Stimulated activated CD8-positive, alpha-beta memory T cell treated with anti-CD3 and anti-CD28 coated beads, Interleukin-7, amount 100 ng/mL, for 1 hour (primary cell): ENCODE measurements around the gene IDH2.
"Not testable (repeated sequence)": the region's sequence is repeated elsewhere in the genome, so short reads cannot be mapped to it uniquely, and the experiment has no call there.

ENCODE experiments used
- DNase-seq, 2 donors: peaks; one replicate each; pipeline ENCODE4 v3.0.0-alpha.2; 2020; ENCODE audit warnings: low read depth in 2 of 2

IDH2 gene

DNA sequence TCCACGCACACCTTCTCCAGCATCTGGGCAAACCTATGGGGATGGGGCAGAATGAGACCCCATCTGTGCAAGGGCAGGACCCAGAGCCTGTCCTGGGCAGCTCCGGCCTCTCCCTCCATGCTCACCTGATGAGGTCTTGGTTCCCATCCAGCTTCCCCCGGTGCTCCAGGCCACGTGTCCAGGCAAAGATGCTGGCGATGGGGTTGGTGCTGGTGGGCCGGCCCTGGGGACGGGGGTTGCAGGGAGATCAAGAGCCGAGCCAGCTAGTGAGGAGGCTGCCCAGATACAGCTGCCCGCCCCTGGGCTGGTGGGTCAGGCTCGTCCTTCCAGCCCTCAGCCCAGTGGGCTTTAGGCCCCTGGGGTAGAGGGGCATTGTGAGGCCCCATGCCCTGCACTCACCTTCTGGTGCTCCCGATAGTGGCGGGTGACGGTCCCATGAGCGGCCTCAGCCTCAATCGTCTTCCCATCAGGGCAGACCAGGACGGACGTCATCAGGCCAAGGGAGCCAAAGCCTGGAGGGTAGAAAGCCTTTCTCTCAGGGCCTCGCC lies 17.3 kb downstream of the IDH2 start:
- DNase-seq = no peak

GRCh38 chr15:90083954-90084607 lies 18.2 kb downstream of the IDH2 start:
- DNase-seq = no peak

DNA sequence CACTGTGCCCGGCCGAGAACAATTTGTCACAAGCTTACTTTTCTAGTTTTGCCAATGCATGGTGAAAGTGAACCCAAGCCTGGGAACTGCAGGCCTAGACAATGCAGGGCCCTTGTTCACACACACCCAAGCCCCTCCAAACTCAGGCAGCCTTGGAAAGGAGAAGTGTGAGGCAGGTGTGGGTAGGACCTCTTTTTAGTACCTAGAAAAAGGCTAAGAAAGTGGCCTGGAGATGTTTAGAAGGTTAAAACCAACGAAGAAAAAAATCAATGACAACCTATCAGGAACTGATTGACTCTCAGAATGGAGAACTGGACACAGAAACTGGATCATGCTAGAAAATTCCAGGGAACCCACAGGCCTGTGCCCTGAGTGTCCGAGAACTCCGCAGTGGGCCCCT lies 18.8 kb downstream of the IDH2 start:
- DNase-seq = no peak

- no peak for DNase-seq
Observed at GRCh38 chr15:90082140-90082715, 20.0 kb downstream of the IDH2 start.

- DNase-seq = no peak
Observed at GRCh38 chr15:90080818-90081393, 21.4 kb downstream of the IDH2 start.

DNA sequence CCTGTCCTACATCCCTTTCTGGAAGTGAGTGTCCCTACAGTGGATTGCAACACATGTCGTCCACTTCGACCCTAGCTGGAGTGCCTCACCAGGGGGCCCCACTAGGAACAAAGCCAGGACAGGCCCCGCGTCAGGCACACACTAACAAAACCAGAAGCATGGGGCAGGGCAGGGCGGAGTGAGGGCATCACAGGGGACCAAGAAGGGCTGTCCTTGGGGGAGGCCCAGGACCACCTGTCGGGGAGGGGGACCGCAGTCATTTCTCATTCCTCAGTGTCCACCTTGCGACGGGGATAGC lies 21.9 kb downstream of the IDH2 start:
- DNase-seq = no peak

GRCh38 chr15:90079619-90080457 lies 22.4 kb downstream of the IDH2 start:
- no peak for DNase-seq

DNA sequence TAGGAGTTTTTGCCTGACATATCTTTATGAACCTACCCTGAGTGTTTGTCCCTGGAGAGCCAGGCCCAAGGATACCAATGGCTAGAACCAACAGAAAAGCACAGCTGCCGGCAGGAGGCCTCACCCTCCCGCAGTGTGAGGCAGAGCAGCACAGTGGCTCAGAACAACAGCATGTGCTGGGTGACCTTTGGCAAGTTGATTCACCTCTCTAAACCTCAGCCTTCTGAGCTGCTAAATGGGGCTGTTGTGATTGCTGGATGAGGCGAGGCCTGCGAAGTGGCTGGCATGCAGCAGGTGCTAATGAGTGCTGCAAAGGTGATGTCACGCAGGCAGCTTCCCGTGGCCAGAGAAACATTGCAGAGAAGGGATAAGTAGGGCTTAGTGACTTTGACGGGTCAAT lies 23.3 kb downstream of the IDH2 start:
- DNase-seq = no peak

DNA sequence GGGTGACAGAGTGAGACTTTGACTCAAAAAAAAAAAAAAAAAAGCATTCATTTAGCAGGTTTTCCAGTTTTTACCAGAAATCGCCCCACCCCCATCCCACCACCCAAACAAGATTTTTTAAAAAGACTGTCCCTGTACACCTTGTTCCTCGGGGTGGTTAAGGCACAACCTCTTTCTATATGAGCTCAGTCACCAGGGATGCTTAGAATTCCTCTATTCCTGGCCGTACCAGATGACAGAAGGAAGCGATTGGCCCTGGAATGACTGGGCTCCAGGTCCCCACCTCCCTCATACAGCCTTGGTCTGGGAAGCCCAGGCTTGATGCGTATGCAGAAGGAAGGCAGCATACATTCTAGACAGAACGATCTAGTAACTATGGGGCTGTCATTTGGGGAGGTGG lies 25.6 kb downstream of the IDH2 start:
- DNase-seq = no peak

DNA sequence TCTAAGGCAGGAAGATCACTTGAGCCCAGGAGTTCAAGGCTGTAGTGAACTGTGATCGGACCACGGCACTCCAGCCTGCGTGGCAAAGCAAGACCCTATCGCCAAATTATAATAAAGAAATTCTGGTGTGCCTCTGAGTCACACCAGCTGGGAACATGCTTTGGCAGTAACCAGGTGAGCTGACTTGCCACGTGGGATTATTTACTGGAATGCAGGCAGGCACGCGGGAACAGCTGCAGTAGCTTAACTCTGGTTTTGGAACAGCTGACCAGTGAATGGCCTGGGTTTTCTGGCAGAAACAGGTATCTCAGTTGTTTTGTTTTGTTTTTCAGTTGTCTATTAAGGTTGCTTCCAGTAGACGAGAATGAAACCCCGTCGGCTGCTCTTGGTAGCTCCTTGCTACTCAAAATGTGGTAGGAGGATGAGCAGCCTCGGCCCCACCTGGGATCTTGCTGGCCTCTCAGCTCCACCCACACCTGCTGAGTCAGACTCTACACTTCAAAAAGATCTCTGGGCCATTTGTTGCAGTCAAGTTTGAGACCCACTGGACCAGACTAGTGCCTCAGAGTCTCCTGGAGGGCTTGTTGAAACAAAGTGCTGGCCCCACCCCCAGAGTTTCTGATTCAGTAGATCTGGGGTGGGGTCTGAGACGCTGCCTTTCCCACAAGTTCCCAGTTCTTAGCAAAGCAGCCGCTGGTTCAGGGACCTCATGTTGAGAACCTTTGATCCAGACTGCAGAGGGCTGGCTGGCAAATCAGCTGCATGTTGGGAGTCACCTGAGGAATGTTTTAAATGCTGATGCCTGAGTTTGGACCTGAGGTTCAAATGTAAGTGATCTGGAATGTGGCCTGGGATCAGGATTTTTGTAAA lies 26.6 kb downstream of the IDH2 start:
- DNase-seq = no peak

DNA sequence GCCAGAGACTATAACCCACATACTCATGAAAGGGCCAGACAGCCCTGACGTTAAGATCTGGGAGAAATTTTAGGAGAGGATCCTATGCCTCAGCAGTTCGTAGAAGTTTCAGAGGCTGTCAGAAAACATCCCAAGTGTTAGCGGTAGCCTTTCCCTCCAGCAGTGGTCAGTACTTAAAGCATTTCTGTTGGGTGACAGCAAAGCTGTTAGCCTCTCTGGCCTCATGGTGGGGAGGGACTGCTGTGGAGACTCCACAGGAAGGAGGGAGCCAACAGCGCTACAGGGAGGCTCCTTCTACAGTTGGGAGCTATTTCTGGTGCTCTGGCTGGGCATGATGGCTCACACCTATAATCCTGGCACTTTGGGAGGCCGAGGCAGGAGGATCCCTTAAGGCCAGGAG lies 27.4 kb downstream of the IDH2 start:
- DNase-seq = no peak

DNA sequence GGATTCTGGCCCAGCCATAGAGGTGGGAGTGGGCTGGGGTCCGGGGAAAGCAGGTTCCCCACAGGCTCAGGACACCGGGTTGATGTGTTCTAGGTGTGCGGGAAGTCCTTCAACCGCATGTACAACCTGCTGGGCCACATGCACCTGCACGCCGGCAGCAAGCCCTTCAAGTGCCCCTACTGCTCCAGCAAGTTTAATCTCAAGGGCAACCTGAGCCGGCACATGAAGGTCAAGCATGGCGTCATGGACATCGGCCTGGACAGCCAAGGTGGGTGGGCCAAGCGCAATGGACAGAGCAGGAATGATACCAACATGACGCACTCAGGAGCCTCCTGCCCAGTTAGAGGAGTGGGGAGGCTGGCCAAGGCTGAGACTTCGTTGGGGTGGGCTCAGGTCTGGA lies 28.2 kb downstream of the IDH2 start:
- no peak for DNase-seq

- no peak for DNase-seq
Observed at GRCh38 chr15:90072978-90073640, 29.2 kb downstream of the IDH2 start.

DNA sequence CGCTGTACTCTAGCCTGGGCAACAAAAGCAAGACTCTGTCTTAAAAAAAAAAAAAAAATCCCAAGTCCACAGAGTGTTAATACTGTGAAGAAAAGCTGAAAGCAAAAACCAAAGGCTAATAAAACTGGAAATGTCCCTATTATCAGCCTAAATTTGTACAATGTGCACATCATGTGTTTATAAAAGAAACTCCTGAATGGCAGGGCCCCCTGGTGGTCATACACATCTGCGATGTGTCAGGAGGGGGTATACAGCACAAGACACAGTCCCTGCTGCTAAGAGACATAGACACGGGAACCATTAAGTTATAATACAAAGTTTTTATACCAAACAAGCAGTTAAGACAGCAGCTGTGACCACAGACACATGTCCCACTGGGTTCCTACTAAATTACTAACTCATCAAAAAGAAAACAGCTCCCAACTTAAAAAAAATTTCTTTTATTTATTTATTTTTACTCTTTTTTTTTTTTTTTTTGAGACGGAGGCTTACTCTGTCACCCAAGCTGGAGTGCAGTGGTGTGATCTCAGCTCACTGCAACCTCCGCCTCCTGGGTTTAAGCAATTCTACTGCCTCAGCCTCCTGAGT lies 31.0 kb downstream of the IDH2 start:
- peak; percentile 58 to 66 for DNase-seq

- not testable (repeated sequence) for DNase-seq
Observed at GRCh38 chr15:90070623-90071022, 31.6 kb downstream of the IDH2 start.

DNA sequence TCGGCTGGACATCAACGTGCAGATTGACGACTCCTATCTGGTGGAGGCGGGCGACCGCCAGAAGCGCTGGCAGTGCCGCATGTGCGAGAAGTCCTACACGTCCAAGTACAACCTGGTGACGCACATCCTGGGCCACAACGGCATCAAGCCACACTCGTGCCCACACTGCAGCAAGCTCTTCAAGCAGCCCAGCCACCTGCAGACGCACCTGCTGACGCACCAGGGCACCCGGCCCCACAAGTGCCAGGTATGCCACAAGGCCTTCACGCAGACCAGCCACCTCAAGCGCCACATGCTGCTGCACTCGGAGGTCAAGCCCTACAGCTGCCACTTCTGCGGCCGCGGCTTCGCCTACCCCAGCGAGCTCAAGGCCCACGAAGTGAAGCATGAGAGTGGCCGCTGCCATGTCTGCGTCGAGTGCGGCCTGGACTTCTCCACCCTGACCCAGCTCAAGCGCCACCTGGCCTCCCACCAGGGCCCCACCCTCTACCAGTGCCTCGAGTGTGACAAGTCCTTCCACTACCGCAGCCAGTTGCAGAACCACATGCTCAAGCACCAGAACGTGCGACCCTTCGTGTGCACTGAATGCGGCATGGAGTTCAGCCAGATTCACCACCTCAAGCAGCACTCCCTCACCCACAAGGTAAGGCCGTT lies 34.2 kb downstream of the IDH2 start:
- no peak for DNase-seq

- no peak for DNase-seq
Observed at GRCh38 chr15:90067181-90067952, 34.9 kb downstream of the IDH2 start.

GRCh38 chr15:90065682-90066049 lies 36.6 kb downstream of the IDH2 start:
- no peak for DNase-seq

DNA sequence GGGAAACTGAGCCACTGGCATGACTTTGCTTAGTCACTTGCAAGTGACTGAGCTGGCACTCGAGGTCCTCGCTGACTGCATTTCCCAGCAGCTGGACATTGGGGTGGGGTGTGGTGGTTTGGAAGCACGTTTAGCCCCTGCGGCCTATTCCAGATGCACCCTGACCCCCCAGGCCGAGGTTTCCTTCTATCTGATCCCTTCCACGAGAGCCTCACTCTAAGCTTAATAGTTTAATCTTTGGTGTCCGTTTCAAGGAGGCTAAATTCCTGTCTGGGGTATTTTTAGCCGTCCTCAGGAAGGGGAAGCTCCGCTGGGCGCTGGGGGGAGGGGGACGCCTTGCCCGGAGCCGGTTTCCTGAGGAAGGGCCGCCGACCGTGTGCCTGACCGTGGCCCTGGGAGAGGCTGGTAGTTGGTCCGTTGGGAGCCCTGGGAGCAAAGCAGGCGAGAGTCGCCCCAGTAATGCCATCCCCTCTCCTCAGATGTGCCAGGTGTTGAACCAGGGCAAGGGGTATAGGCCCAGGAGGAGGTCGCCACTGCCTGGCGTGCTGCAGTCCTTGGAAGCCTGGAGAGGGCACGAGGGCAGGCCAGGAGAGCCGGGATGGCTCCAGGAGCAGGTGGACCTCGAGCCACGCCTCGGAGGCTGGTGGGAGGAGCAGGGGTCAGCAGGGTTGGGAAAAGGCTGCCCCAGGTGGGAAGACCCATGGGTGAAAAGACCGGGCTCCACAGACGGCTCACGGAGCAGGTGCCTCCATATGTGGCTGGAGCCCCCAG lies 37.2 kb downstream of the IDH2 start:
- no peak for DNase-seq
